Measurements from ENCODE around the gene WNT6.

The WNT6 gene

GRCh38 chr2:218859556-218859987 lies at the start of gene WNT6:
TSS of gene WNT6 (plus strand) at chr2:218859805. CDS start at chr2:218860038, 233 bp downstream.
- no peak for DNase-seq

- no peak for DNase-seq
Measured at GRCh38 chr2:218810256-218810655, 49.3 kb upstream of the WNT6 start.

DNA sequence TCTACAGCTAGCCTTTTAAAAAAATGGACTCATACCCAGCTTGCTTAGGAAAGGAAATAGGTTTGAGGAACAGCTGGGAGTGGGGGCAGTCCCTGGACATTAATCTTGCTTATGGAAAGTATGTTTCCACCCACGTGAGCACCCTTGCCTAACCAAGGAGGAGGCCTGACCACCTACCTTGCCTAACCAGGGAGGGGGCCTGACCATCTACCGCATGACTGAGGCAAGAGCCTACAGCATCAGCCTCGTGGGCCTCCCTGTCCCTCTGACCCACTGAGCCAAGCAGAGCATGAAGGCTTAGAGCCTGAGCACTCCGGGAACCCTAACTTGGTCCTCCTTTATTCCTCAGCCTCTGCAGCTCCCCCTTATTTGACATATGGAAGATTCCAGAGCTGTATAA lies 48.2 kb upstream of the WNT6 start:
- no peak for DNase-seq

DNA sequence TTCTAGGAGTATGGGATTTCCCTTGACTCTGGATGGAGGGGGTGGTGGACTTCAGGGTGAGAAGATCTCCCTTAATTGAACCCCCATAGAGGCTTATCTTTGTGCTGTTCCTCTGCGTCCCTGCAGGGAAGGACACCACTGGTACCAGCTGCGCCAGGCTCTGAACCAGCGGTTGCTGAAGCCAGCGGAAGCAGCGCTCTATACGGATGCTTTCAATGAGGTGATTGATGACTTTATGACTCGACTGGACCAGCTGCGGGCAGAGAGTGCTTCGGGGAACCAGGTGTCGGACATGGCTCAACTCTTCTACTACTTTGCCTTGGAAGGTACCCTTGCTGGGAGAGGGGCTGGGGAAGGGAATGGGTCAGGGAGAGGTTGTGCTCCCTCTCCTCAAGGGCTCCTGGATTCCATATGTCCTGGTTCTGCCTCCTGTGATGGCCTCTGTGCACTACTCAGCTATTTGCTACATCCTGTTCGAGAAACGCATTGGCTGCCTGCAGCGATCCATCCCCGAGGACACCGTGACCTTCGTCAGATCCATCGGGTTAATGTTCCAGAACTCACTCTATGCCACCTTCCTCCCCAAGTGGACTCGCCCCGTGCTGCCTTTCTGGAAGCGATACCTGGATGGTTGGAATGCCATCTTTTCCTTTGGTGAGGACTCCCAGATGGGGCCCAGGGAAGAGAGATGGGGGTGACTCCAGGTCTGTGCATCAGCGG lies 47.3 kb upstream of the WNT6 start:
- no peak for DNase-seq

DNA sequence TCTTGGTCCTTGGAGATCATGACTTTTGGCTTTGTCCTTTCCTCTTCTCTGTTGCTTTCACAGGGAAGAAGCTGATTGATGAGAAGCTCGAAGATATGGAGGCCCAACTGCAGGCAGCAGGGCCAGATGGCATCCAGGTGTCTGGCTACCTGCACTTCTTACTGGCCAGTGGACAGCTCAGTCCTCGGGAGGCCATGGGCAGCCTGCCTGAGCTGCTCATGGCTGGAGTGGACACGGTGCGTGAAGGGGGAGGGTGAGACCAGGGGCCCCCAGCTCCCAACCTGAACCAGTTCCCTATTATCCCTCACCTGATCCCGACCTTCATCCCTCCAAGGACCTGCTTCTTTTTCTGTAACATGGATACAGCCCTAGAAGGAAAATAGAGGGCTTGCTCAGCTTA lies 46.7 kb upstream of the WNT6 start:
- no peak for DNase-seq

DNA sequence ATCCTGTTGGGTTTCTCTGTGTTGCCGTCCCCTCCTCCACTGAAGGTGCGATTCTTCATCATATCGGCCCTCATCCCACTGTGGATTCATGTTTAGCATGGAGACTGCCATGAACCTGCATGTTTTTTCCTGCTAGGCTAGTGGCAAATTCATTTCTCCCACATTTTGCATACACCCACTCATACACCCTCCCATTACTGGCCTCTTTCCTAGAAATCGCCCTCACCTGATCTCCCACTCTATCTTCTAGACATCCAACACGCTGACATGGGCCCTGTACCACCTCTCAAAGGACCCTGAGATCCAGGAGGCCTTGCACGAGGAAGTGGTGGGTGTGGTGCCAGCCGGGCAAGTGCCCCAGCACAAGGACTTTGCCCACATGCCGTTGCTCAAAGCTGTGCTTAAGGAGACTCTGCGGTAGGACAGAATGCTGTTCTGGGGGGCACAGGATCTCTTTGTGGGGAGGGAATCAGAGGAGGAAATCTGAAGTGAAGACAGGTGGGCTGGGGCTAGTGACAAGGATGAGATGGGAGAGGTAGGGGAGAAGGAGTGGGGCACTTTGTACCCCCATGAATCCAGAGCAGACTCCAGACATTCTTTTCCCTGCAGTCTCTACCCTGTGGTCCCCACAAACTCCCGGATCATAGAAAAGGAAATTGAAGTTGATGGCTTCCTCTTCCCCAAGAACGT lies 45.7 kb upstream of the WNT6 start:
- no peak for DNase-seq

DNA sequence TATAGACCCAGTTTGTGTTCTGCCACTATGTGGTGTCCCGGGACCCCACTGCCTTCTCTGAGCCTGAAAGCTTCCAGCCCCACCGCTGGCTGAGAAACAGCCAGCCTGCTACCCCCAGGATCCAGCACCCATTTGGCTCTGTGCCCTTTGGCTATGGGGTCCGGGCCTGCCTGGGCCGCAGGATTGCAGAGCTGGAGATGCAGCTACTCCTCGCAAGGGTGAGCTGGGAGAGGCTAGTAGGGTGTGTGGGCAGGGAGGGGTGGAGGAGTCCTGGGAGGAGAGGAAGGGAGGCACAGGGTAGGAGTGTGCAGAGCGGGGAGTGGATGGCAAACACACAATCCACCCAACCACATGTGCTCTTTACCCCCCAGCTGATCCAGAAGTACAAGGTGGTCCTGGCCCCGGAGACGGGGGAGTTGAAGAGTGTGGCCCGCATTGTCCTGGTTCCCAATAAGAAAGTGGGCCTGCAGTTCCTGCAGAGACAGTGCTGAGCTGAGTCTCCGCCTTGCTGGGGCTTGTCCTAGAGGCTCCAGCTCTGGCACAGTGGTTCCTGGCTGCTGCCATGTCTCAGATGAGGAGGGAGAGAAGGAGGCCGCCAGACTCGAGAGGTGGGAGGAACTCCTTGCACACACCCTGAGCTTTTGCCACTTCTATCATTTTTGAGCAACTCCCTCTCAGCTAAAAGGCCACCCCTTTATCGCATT lies 44.9 kb upstream of the WNT6 start:
- no peak for DNase-seq

- no peak for DNase-seq
Measured at GRCh38 chr2:218815244-218815637, 44.4 kb upstream of the WNT6 start.

- DNase-seq, result no peak
Measured at GRCh38 chr2:218815649-218816048, 44.0 kb upstream of the WNT6 start.

- DNase-seq, result no peak
Measured at GRCh38 chr2:218816561-218817011, 43.0 kb upstream of the WNT6 start.

DNA sequence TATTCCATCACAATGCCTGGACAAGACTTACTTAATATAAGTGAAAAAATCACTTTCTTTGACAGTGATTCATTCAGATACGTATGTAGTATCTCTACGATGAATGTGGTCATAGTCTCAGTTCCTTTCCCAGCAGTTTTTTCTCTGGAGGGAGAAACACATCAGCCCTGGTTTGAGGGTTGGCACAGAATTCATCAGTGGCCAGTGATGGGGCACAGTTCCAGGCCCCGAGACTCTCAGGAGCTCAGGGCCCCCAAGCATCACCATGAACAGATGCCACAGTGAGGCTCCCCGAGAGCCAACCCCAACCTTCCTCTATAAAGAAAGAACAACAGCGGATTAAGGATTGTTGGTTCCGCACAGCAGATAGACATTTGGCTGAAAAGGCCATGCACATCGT lies 40.5 kb upstream of the WNT6 start:
- no peak for DNase-seq

DNA sequence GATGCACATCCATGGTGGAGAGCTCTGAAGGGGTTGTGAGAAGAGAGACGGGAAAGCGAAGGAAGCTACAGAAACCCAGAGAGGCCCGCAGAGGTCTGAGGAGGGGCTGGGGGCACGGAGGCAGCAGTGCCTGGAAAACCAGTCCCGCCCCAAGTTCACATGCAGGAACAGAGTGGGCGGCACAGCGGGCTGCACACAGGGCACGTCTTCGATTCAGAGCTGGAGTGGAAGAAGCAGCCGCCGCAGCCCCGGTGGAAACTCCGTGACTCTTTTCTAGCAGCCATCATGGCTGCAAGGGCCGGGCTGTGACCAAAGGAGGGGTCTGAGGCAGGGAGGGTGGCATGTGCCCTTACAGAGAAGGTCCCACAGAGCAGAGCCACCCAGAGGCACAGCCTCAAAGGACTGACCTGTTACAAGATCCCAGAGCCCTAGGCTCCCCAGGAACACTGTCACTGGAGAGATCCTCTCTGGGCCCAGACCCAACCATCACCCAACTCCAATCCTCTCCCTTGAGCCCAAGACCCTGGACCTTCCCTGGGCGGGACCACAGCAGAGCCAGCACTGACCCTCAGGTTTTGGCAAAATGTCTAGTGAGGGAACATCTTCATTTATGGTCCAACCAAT lies 38.7 kb upstream of the WNT6 start:
- DNase-seq, result no peak

DNA sequence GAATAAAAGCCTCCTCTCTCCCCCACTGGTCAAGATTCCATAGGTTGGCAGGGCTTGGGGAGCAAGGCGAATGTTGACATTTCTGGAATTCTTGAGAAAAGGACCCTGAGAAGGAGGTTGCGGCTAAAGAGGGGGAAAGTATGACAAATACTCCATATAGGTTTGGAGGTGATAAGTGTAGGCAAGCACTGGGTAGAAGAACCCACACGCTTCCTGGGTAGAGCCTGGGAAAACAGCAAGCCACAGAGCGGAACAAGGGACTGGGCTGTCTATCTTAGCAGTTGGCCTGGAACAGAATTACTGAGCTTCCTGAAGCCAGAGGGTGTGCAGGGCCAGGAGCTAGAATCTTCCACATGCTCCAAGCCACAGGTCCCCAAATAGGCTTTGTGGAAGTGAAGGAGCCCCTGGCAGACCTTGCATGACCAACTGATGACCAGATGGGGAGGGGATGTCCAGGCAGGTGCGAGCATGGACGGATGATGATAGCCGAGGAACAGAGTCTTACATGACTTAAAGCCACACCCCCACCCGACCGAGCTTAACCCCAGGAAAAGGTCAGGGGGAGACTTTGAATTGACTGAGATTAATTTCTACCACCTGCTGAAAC lies 37.9 kb upstream of the WNT6 start:
- DNase-seq, result no peak

DNA sequence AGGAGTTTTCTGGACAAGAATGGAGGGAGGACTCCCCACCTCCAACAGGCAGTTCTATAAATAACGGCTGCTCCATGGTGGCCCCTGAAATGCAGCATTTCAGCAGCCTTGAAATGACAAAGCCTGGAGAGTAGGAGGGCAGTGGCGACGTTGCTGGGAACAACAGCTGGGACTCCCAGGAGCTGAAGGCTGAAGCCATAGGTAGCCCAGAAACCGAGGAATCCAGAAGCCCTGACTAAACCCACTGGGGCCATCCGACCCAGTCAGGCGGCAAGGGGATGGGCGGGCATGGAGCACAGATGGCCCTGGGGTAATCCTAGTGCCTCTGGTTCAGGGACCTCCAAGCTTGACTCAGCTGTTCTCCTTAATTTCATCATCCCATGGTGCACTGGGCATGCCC lies 37.0 kb upstream of the WNT6 start:
- no peak for DNase-seq

DNA sequence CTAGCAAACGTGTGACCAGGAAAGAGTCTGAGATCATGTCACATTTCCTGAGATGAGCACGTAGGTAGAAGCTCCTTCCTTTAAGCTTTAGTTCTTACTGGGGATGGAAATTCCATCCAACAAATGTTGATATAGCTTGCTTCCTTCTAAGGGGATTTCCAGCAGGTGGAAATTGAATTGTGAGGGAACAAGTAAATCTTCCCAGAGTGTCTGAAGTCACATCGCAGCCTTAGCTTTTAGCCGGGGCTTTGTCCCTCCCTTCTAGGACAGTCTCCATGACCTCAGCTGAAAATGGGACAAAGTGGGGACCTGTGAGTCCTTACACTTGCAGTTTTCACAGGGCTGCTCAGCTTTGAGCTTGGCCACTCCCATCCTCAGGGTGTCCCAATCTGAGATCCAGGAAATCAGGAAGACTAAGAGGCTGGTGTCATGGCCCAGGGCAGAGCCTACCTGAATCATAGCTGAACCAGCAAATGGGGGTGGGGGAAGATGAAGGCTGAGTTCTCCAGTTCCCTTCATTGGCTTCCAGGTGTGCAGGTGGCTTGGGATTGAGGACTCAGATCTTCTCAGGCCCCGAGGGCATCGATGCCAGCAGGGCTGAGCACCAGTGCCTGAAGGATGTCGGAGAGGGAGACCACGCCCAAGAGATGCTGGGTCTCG lies 36.3 kb upstream of the WNT6 start:
- no peak for DNase-seq

- DNase-seq, result no peak
Measured at GRCh38 chr2:218824004-218824403, 35.6 kb upstream of the WNT6 start.

- DNase-seq, result no peak
Measured at GRCh38 chr2:218826791-218827190, 32.8 kb upstream of the WNT6 start.

DNA sequence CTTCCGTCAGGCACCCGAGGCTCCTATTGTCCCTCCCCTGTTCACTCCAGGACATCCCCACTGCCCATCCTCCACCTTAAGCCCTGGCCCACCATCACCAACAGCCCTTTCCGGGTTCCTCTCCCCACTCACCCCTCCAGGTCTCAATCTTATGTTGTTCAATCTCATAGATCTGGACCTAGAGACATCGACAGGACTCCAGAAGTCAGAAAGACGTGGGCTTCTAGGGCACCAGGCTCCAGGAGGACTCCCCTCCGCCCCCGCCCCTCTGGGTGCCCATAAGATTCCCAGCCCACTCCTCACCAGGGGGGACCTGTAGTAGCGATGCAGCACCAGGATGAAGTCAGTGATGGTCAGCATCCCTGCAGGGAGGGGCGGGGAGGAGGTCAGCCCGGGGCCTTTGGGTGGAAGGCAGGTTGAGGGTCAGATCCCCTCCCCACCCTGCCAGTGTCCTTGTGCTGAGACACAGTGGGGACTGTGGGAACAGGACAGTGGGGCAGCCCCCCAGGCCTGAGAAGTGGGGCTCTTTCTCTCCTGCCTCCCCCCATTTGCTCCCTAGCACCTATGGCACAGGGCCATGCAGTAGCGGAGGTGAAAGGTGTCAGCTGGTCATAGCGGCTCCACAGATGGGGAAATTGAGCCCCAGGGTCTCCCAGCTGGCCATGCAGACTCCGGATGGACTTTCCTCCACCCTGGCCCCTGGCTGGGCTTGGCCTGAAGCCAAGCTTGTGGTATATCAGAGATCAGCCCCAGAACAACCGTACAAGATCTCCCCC lies 31.7 kb upstream of the WNT6 start:
- DNase-seq, result no peak

DNA sequence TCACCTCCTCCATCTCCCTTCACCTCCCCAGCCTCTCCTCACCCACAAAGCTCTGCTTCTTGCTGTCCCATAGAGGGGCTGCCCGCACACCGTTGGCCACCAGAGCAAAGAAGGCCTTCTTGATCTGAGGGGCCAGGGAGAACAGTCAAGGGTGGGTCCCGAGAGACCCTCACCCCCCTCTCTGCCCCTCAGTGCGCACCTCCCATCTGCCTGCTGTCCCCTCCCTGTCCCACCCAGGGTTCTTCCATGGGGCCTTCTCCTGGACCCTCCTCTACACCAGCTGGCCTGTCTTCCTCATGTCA lies 31.2 kb upstream of the WNT6 start:
- DNase-seq, result no peak

DNA sequence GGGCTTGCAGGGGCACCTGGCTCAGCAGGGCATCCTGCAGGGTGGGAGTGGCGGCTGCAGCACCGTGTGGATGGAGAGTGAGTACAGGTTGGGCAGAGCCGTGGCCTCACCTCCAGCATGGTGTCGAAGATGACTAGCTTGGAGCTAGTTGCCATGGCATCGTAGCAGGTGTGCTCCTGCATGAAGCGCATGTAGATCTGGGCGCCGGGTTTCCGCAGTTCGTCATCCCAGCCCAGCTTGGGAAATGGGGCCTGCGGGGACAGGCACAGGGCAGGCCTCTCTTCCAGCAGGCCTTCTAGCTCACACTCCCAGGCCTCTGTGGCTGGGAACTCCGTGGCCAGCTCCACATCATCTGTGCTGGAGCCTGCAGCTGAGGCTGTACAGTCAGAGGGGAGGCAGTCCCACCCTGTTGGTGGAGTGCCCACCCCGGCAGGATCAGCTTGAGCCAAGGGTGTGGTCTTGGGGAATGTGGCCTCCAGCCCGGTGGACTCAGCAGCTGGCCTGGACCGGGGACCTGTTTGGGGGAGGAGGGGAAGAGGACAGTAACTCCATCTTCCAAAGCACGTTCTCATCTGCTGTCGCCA lies 29.6 kb upstream of the WNT6 start:
- no peak for DNase-seq

DNA sequence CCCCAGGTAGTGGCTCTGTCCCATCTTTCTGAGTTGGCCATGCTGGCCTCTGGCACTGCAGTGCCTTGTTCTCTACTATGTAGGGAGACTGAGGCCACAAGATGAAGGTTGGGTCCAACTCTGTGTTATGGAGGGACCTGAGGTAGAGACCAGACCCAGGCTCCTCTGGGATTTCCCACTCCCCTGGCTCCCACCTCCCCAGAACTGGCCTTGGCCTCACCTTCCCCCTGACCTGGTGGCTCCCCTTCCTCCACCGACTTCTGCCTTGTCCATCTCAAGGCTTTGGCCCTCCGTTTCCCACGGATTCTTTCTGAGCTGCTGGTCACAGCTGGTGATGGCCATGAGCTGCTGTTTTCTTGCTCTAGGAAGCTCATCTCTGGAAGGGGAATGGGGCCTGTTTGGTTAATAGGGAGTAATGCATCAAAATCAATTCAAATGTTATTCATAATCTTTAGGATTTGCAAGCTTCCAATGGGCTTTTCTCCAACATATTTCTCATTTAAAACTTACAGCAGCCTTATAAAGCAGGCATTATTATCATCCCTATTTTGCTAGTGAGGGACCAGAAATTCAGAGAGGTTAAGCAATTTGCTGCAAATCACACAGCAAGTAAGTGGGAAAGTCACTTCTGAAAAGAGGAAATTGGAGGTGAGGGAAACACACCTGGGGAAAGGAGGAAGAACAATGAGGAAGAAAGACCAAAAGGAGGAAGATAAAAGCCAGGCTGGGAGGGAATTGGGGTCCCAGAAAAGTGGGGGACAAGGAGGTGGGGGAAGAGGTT lies 28.9 kb upstream of the WNT6 start:
- no peak for DNase-seq
